Hindlimb muscle (tissue), 1 donor: ENCODE results near the gene PNPO. TPM values are rescaled to one million over a fixed set of nuclear protein-coding genes. Genes with fewer than 3 reads are reported as not detected.

Experiments used
- DNase-seq: peaks from one replicate; pipeline ENCODE4 v3.0.0-alpha.2; 2013
- polyA plus RNA-seq: library from polyadenylated mRNA; unstranded; fragments of 120-200 nt; gene quantifications from one replicate; pipeline ENCODE4 v1.2.1, GENCODE V29; 2013; ENCODE audit not compliant: insufficient read length

The PNPO gene
- polyA plus RNA-seq = 11.2 TPM

DNA sequence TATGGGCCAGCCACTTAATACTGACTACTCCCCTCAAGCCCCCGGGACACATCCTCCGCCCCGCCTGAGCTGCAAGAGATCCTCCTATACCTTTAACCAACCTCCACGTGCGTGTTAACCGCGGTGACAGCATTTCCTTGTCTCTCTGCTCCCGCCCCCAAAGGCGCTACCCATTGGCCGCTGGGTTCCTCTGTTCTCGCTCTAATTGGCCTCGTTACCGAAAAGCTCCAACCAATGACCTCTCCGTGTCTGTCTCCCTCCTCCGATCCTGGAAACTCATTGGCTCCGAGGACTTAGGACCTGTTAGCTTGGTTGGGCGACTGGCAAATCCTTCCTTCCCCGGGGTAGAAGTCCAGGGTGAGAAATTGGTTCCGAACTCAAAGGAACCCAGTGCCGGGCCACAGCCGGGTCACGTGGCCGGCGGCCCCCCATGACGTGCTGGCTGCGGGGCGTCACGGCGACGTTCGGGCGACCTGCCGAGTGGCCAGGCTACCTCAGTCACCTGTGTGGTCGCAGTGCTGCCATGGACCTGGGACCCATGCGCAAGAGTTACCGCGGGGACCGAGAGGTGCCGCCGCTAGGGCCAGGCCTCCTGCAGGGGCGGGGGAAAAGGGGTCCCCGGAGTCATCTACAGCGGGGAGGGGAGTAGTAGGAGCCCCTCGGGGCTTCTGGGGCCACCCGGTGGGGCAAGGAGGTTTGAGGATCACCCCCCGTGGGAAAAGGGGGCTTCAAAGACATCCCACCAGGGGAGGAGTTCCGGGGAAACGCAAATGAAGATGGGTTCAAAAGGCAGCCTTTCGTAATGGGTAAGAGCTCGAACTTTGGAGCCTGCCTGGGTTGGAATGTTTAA is at the start of gene PNPO:
Gene PNPO, plus strand, starts transcription at position 326 of the 850 bp plus-strand sequence. Its CDS starts 105 bp downstream, at position 431.
- DNase-seq = peak; percentile 93

DNA sequence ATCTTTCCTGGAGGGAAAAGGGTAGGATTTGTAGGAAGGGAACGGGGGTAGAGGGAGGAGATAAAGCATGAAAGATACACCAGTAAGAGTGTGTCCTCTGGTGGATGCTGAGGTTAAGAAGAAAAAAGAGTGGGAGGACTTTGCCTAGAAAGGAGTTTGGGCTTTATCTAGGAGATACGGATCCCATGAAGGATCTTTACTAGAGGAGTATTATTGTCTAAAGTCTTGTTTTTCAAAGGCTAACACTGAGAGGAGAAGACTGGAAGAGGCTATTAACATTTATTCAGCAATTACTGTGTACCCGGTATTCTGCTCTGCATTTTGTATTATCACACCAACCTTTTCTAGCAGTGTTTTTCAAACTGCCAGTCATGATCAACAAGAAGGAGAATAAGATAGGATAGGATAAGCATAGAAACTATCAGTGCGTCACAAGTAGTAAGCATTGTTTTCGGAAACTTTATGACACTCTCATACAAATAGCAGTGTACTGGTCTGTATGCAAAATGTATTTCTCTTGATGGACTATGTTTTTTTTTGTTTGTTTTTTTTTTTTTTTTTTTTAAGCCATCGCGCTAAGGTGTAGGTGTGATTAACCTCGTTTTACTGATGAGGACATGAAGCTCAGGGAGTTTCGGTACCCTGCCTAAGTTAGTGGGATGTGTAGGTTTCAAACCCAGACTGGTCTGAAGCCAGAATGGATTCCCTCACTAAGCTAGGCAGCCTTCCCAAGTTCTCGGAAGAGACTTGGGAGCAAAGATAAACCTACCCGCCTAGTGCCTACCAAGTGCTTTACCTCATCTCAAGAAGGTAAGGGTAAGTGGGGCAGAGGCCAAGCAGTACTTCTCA is 46.6 kb upstream of the PNPO start:
- DNase-seq = no peak

DNA sequence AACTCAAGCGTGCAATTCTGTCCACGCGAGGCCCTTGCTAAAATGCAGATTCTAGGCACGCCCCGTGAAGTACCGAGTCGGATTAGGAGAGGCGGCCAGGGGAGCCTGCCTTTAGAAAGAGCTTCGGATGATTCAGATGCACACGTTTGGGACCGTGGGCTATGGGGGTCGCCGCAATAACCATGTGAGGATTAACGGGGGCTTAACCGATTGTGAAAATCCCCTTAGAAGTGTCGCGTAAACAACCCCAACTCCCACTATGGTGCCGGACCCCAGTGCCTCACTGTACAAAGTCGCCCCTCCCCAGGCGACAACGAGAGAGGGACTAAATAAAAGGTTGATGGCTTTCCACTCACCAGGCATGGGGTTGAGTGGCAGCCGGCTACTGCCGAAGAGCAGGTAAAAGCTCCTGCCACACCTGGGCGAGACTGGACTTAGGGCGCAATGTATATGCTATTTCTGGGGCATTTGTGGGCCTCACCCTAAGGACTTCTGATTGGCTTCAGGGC is 46.0 kb upstream of the PNPO start:
- no peak for DNase-seq

DNA sequence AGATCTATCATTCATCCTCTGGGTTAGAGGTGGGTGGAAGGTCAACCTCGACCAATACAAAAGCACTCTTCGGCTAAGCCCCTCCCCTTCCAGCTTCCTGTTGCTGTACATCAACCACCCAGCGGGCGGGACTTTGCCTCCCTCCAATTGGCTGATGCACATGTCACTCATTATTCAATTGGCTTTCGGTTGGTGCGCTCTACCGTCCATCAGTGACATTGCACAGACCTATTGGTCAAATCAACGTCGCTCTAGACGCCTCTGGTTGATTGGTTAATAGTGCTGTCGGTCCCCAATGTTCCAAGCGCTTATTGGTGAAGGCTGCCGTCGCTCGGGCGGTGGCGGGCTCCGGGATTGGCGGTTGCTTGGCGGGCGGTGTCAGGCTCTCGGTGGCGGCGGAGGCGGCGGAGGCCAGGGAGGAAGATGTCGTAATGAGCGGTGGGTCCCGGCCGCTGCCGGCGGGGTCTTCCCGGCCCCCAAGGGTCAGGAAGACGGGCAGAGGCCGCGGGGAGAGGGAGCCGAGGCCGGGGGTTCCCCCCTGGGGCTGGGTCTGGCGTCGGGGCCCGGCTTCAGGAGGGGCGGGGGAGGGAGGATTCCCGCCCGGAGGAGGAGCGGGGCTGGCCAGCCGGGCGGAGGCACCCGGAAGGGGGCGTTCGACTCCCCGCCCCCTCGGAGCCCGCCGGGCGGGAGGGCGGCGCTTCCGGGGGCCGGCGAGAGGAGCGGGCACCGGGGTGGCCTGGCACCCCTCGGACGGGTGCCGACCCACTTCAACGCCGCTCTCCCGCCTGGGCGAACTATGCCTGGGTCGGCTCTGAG is 45.3 kb upstream of the PNPO start, which contains the start of gene SP2:
Gene SP2, plus strand, starts transcription at position 381 of the 816 bp plus-strand sequence. Its CDS starts 51 bp downstream, at position 432.
- DNase-seq = peak; percentile 100

DNA sequence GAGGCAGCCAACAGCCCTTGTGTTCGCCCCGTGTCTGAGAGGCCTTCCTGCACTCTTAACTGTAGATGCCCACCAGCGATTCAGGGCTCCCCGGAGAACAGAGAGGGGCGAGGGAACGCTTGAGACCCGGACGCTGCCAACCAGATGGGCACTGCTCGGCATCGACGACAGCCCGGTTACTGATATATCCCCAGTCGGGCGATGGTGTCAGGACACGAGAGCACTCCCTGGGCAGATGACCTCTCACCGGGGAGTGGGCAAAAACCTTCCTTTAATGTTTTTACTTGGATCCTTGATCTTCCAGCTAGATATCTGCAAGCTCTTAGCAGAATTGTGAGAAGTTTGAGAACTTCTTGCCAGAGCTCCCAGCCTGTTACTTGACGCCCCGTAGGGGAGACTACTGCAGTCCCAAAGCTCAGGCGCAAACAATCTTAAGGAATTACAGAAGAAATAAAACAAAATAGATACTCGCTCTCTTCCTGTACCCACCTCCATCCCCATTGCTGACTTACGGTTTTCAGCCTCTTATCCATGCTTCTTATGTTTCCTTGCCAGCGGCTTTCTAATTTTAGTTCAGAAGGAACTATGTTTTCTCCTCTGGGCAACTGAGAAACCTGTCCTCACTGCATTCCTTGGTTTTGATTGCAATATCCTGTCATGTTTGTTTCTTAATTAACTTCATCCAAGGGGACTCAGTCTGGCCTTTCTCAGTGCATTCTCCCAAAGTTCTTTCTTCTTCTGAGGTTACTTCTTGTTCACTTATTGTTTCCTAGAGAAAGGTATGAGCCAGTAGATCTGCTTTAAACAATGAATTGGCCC is 44.5 kb upstream of the PNPO start:
- DNase-seq = no peak

DNA sequence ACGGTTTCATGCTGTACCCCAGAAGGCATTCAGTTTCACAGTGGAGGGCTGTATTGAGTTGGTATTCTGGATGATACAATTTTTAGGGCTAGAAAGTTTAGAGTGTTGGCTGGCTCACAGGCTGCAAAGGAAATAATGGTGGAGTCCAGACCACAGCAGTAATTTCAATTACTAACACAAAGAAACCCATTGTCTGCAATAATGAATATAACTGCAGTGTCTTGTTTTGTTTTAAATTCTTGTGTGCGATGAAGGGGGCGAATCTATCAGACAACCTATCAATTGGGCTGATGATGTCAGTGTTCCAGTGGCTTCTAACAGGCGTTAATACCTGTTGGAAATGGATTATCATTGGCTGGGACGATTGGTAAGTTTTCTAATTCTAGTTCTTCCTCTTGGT is 43.8 kb upstream of the PNPO start:
- no peak for DNase-seq

DNA sequence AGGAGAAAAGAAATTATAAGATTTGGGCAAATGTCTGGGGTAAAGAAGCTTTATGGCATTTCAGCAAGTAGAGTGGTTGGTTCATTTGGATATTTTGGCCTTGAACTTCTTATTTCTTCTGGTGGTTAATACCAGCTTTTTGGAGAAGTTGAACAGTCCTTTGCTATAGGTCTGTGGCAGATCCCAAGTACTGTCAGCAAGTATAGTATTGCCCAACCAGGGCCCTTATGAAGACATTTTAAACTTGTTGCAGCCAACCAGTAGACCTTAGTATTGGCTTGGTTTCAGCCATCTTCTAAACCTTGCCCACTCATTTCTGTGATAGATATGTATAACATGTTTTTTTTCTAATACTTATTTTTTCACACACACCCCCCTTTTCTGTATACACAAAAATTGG is 43.1 kb upstream of the PNPO start:
- no peak for DNase-seq

DNA sequence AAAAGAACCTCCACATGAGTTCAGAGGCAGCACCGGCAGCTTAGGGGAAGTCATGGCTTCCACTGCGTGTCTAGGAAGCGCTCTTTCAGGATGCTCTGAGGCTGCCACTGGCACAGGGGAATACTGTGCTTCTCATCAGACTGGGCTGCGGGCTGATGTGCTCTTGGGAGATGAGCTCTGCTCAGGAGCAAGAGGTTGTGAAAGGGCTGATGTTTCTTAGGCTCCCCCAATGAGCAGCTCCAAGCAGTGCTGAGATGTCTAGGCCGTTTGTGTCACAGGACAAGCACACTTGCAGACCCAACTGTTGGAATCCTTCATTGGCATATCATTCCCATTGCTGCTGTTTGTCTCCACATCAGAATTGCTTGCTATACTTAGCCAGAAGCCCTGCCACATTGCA is 41.7 kb upstream of the PNPO start:
- DNase-seq = no peak

DNA sequence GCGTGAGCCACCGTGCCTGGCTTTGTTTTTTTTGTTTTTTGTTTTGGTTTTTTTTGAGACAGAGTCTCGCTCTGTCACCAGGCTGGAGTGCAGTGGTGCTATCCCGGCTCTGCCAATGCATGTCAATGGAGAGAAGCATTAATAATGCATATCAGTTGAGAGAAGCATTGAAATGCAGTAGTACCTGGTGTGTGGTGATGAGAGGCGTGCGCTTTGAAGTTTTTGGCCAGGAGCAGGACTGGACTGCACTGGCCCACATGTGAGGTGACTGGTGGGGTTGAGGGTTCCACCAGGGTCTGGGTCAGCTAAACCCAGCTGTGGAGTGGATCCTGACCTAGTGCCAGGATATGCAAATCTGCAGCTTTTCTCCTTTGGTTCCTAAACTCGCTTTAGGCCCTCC is 39.9 kb upstream of the PNPO start:
- no peak for DNase-seq

DNA sequence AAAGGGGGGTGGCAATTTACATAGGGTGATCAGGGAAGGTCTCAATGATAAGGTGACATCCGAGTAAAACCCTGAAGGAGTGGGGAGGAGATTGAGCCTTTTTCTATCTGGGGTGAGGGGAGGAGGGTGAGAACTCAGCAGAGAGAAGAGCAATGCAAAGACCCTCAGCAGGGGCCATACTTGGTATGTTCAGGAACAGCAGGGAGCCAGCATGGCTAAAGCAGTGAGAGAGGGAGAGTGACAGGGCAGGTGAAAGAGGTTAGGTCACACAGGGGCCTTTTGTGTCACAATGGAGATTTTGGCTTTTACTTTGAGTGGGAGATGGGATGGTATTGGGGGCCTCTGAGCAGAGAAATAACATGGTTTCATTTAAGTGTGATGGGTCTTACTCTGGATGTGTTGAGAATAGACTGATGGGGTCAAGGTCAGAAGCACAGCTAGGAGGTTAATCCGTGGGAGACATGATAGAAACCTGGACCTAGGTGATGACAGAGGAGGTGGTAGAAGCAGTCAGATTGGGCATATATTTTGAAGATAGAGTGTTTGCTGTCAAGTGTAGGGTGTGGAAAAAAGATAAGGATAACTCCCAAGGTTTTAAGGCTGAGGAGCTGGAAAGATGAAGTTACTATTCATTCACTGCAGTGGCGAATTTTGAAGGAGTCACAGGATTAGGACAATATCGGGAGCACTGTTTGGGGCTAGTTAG is 39.2 kb upstream of the PNPO start:
- DNase-seq = no peak

DNA sequence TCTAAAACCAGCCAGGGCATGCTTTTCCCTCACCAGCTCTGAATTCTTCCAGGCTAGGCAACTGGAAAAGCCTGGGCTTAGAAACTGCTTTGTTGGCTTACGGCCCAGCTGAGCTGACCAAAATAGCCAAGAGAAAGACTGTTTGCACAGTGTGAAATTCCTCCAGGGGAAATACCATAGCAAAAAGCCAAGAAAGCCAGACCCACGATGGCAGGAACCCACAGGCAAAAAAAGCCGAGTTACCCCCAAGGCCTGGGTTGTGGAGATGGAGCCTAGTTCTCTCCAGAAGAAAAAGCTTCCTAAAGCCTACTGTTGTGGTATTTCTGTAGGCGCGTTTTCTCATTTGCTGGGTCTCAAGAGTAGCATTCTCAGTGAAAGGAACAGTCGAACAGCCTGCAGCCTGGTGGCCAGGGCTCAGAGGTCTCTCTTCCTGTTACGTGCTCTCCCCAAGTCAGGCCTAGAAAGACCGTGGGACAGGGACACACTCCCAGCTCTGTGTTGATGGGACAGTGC is 36.1 kb upstream of the PNPO start:
- DNase-seq = peak; percentile 74

DNA sequence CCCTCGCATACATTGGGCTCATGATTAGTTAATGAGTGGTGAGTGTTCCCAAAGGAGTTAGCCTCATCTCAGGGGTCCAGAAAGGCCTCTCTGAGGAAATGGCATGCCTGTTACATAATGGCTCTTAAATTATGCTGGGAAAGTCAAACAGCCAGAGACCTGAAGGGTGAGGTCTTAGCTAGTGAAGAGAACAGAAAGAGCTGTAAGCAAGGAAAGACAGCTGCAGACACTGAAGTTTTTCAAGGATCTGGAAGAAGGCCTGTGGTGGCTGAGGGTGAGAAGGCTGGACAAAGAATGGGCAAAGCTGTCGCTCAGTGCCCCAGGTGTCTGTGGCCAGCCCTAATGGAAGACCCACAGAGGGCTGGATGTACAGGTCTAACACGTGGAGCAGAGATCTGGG is 34.9 kb upstream of the PNPO start:
- DNase-seq = no peak

DNA sequence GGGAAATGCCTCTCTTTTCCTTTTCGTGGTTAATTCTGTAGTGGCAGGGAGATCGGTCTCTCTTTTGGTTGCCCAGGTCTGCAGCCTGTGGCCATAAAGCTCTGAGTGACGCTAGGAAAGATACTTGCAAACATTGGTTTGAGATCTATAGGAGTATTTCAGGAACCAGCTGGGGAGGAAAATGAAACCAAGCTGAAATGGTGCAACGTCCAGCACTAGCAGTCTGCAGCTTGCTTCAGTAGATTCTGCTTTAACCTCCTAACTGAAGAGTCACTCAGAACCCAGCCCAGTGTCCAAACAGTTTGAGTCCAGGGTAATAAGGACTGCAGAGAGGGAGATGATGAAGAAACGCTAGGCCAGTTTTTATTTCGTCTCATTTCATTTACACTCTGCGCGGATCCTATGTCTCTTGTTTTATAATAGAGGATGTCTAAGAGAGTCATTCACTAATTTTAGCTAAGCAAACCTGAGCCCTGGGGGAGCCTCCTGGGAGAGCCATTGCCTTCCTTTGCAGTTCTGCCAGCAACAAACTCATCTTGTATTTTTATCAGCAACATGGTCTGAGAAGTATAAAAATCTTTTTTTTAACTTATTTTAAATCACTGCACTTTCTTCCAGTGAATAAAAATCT is 33.3 kb upstream of the PNPO start:
- DNase-seq = no peak

DNA sequence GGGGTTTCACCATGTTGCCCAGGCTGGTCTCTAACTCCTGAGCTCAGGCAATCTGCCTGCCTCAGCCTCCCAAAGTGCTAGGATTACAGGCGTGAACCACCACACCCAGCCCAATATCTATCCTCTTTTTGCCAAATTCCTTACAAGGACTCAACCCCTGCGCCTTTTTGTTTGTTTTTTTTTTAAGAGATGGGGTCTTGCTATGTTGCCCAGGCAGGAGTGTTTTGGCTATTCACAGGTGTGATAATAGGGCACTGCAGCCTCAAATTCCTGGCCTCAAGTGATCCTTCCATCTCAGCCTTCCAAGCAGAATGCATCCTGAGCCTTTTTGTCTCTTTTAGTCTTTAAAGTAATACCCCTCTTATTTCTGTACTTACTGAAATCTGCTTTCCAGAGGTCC is 28.3 kb upstream of the PNPO start:
- no peak for DNase-seq

DNA sequence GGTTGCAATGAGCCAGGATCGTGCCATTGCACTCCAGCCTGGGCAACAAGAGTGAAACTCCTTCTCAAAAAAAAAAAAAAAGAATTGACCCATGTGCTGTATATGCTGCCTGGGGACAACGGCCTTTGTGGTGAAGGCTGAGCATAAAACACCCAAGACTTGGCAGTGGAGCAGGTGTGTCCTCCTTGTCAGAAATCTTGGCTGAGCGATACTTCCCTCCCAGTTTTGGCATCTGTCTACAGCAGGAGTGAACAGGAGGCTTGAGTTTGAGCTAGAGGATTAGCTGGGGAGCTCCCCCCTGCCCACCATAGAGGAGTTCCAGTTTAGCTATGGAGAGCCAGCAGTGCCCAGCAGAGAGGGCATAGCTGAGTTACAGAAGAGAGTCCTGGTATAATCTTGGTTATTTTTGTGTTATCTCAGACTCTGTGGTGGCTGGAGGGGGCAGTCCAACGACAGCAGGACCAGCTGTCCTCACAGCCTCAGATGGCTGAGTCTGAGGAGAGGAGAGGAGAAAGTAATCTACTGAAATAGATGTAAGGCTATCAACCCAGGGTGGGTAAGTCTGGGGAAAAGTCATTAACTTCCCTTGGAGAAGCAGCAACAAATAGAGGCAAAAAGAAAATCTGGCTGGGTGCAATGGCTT is 26.9 kb upstream of the PNPO start:
- DNase-seq = no peak

DNA sequence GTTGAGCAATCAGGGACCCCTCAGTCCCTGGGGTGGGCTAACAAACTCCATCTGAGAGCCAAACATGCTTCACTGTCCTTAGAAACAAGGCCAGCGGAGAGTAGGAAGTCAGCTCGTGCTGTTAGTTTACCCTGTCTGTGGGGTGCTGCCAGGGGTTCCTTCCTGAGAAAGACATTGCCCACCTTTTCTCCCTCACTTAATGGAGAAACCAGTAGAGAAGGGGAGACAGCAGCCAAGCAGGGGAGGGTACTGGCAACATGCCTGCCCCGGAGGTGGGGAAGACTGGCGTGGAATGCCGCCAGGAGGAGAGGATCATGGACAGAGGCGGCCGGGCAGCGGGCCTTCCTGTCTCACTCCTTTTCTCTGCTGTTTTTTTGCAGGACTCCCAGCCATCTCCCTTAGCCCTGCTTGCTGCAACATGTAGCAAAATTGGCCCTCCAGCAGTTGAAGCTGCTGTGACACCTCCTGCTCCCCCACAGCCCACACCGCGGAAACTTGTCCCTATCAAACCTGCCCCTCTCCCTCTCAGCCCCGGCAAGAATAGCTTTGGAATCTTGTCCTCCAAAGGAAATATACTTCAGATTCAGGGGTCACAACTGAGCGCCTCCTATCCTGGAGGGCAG is 25.5 kb upstream of the PNPO start:
- peak; percentile 54 for DNase-seq

DNA sequence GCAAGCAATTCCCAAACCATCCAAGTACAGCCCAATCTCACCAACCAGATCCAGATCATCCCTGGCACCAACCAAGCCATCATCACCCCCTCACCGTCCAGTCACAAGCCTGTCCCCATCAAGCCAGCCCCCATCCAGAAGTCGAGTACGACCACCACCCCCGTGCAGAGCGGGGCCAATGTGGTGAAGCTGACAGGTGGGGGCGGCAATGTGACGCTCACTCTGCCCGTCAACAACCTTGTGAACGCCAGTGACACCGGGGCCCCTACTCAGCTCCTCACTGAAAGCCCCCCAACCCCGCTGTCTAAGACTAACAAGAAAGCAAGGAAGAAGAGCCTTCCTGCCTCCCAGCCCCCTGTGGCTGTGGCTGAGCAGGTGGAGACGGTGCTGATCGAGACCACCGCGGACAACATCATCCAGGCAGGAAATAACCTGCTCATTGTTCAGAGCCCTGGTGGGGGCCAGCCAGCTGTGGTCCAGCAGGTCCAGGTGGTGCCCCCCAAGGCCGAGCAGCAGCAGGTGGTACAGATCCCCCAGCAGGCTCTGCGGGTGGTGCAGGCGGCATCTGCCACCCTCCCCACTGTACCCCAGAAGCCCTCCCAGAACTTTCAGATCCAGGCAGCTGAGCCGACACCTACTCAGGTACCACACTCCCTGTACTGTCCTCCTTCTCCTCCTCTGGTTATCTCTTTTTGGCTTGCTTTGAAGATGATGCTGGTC is 24.7 kb upstream of the PNPO start:
- DNase-seq = no peak

DNA sequence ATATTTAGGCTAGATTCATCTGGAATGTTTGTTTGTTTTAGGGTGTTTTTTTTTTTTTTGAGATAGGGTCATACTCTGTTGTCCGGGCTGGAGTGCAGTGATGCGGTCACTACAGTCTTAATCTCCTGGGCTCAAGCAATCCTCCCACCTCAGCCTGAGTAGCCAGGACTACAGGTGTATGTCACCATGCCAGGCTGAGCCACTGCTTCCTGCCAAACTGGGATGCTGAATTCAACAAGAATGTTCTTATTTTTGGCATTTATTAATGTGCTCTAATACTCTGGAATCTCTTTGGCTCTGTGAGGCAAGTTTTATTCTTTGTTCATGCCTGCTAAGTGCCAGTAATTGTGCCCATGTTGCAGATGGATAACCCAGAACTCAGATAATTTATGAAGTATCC is 23.8 kb upstream of the PNPO start:
- no peak for DNase-seq
